Measurements from ENCODE around the gene AP1S1. TPM values are rescaled to one million over a fixed set of nuclear protein-coding genes. Genes with fewer than 3 reads are reported as not detected.

Gene AP1S1
- total and polyA plus RNA-seq, 8 donors, result 2.7 to 71.2 (median 34.7) TPM; not detected in 1

DNA sequence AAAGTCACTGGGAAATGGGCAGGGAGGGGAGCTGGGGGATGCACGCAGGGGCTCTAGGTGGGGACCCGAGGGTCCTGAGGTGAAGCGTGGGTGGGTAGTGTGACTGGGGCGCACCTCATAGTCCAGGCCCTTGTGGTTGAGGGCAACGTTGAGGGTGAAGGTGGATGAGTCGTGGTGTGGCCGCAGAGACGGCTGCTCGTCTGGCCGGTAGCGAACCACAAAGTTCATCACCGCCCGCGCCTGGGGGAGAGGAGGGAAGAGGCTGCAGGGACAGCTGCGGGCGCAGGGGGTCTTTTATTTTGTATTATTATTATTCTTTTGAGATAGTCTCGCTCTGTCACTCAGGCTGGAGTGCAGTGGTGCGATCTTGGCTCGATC is 52.4 kb downstream of the AP1S1 start:
- WGBS, 5 donors, result 81 to 91% (median 87%) methylated on average over 19 of the region's 19 CpGs
- Histone ChIP-seq H3K36me3 (peaks cover 33 to 60% (median 60%) of the 10 kb centered on the region in 4 donors), H3K27me3 (peaks cover 0 to 25% (median 14%) of the 10 kb centered on the region in 3 donors), H3K4me1 (peaks cover 6 to 7% (median 7%) of the 10 kb centered on the region in 4 donors), H3K27ac (no peak overlapping the region), H3K4me3 (no peak overlapping the region), H3K9me3 (no peaks in the 10 kb centered on the region)
- TF ChIP-seq POLR2A (IDR thresholded peaks at IDR 0.05), result no peak
- TF ChIP-seq, protein P1, sequence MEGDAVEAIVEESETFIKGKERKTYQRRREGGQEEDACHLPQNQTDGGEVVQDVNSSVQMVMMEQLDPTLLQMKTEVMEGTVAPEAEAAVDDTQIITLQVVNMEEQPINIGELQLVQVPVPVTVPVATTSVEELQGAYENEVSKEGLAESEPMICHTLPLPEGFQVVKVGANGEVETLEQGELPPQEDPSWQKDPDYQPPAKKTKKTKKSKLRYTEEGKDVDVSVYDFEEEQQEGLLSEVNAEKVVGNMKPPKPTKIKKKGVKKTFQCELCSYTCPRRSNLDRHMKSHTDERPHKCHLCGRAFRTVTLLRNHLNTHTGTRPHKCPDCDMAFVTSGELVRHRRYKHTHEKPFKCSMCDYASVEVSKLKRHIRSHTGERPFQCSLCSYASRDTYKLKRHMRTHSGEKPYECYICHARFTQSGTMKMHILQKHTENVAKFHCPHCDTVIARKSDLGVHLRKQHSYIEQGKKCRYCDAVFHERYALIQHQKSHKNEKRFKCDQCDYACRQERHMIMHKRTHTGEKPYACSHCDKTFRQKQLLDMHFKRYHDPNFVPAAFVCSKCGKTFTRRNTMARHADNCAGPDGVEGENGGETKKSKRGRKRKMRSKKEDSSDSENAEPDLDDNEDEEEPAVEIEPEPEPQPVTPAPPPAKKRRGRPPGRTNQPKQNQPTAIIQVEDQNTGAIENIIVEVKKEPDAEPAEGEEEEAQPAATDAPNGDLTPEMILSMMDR (IDR thresholded peaks at IDR 0.05), result no peak
- no peak for TF ChIP-seq EP300 (IDR thresholded peaks at IDR 0.05)
- no peak for TF ChIP-seq POLR2AphosphoS5 (IDR thresholded peaks at IDR 0.05)
- DNase-seq, result no peak
- intact Hi-C loops (cut with DNase I; ENCODE audit: low total_unique reads), result no loop called here

- H3K36me3 ChIP-seq, result peaks cover 41 to 68% (median 68%) of the 10 kb centered on the region in 4 donors
- H3K4me1 ChIP-seq, result no peaks in the 10 kb centered on the region
- H3K9me3 ChIP-seq, result no peaks in the 10 kb centered on the region
- 84 to 94% (median 93%) methylated on average over 8 to 17 of the region's 17 CpGs for WGBS, 5 donors
- TF ChIP-seq, protein P1 (IDR thresholded peaks at IDR 0.05), result no peak
- TF ChIP-seq POLR2AphosphoS5 (IDR thresholded peaks at IDR 0.05), result no peak
- no peak for TF ChIP-seq EP300 (IDR thresholded peaks at IDR 0.05)
- TF ChIP-seq POLR2A (IDR thresholded peaks at IDR 0.05), result no peak
- intact Hi-C loops (cut with DNase I; ENCODE audit: low total_unique reads), result no loop called here
- no peak overlapping the region for H3K27ac ChIP-seq
- no peak for DNase-seq
- H3K4me3 ChIP-seq, result no peak overlapping the region
- peaks cover 0 to 17% (median 6%) of the 10 kb centered on the region in 3 donors for H3K27me3 ChIP-seq
These were observed 53.2 kb downstream of the AP1S1 start for GRCh38 chr7:101207459-101207858.

- Histone ChIP-seq H3K4me1 (no peaks in the 10 kb centered on the region), H3K4me3 (no peak overlapping the region), H3K27ac (no peak overlapping the region), H3K27me3 (peaks cover 0 to 4% (median 0%) of the 10 kb centered on the region in 3 donors), H3K36me3 (peaks cover 49 to 82% (median 81%) of the 10 kb centered on the region in 4 donors), H3K9me3 (no peaks in the 10 kb centered on the region)
- no peak for DNase-seq
- intact Hi-C loops (cut with DNase I; ENCODE audit: low total_unique reads), result no loop called here
- TF ChIP-seq POLR2A (IDR thresholded peaks at IDR 0.05) (no peak), EP300 (IDR thresholded peaks at IDR 0.05) (no peak), POLR2AphosphoS5 (IDR thresholded peaks at IDR 0.05) (no peak)
- TF ChIP-seq, protein P1 (IDR thresholded peaks at IDR 0.05), result no peak
- 89 to 96% (median 92%) methylated on average over 14 of the region's 14 CpGs for WGBS, 5 donors
These were observed 54.5 kb downstream of the AP1S1 start for GRCh38 chr7:101208794-101209193.

DNA sequence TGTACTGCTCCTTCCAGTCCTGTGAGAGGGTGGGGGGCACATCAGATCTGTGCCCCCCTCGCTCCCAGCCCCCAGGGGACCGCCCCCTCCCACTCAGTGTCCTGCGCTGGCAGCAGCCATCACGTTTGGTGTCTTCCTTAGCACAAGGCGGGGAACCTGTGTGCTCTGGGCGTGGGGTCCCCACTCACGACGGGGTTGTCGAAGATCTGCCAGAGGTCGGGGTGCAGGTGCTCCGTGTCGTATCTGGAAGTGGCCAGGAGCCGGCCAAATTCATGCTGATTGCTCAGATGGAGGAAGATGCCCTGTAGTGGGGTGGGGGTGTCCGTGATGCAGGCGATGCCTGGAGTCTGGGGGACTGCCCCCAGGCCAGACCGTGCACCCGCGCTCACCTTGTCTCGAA is 55.9 kb downstream of the AP1S1 start:
- H3K4me1 ChIP-seq, result peaks cover 0 to 7% (median 0%) of the 10 kb centered on the region in 4 donors
- H3K27me3 ChIP-seq, result no peaks in the 10 kb centered on the region
- intact Hi-C loops (cut with DNase I; ENCODE audit: low total_unique reads), result no loop called here
- 90 to 94% (median 93%) methylated on average over 14 to 19 of the region's 19 CpGs for WGBS, 5 donors
- H3K9me3 ChIP-seq, result no peaks in the 10 kb centered on the region
- no peak overlapping the region for H3K4me3 ChIP-seq
- H3K36me3 ChIP-seq, result peaks cover 55 to 95% (median 94%) of the 10 kb centered on the region in 4 donors
- H3K27ac ChIP-seq, result no peak overlapping the region
- TF ChIP-seq POLR2AphosphoS5 (IDR thresholded peaks at IDR 0.05) (no peak), POLR2A (IDR thresholded peaks at IDR 0.05) (no peak), EP300 (IDR thresholded peaks at IDR 0.05) (no peak)
- TF ChIP-seq, protein P1 (IDR thresholded peaks at IDR 0.05), result no peak
- DNase-seq, result no peak

Small RNAs within 50 kb of the gene (small RNA-seq; reads per million reads assigned to genes)
- gene MIR4653, result 0 reads per million in 4 donors

Other genes starting within 250 kb of the AP1S1 start
- 100 to 1,000 TPM in 1 of 5 donors, 1 to 10 TPM in 3, under 1 TPM in 1; 0.45 to 527 (median 1.9) TPM for gene MUC3A, start 204.9 kb upstream of the AP1S1 start, total RNA-seq
- gene MUC3A, start 204.9 kb upstream of the AP1S1 start, polyA plus RNA-seq, result under 1 TPM; 0.45 to 0.76 (median 0.62) TPM
- gene MUC12, start 184.9 kb upstream of the AP1S1 start, total RNA-seq, result 10 to 100 TPM in 1 of 5 donors, under 1 TPM in 3, not detected in 1; under 0.01 to 76.8 (median 0.58) TPM
- 10 to 100 TPM in 1 of 3 donors, 1 to 10 TPM in 2; 1.4 to 13.9 (median 5.5) TPM for gene MUC12, start 184.9 kb upstream of the AP1S1 start, polyA plus RNA-seq
- under 1 TPM in 1 of 5 donors, not detected in 4; 0.73 TPM for gene MUC17, start 134.4 kb upstream of the AP1S1 start, total RNA-seq
- not detected for gene MUC17, start 134.4 kb upstream of the AP1S1 start, polyA plus RNA-seq
- 10 to 100 TPM; 13.6 to 41.1 (median 24.6) TPM for gene TRIM56, start 69.0 kb upstream of the AP1S1 start, total RNA-seq
- gene TRIM56, start 69.0 kb upstream of the AP1S1 start, polyA plus RNA-seq, result 1 to 10 TPM; 7.5 to 9.8 (median 8.3) TPM
- gene SERPINE1, start 27.4 kb upstream of the AP1S1 start, total RNA-seq, result 10 to 100 TPM in 2 of 5 donors, 1 to 10 TPM in 2, under 1 TPM in 1; 0.58 to 25.0 (median 8.4) TPM
- 10 to 100 TPM in 1 of 3 donors, 1 to 10 TPM in 2; 3.2 to 13.6 (median 4.1) TPM for gene SERPINE1, start 27.4 kb upstream of the AP1S1 start, polyA plus RNA-seq
- 1 to 10 TPM in 1 of 5 donors, under 1 TPM in 1, not detected in 3; 0.55 to 5.8 TPM for gene VGF, start 11.1 kb downstream of the AP1S1 start, total RNA-seq
- under 1 TPM in 2 of 3 donors, not detected in 1; 0.15 to 0.75 TPM for gene VGF, start 11.1 kb downstream of the AP1S1 start, polyA plus RNA-seq
- gene NAT16, start 25.8 kb downstream of the AP1S1 start, total RNA-seq, result not detected
- under 1 TPM in 1 of 3 donors, not detected in 2; 0.05 TPM for gene NAT16, start 25.8 kb downstream of the AP1S1 start, polyA plus RNA-seq
- gene MOGAT3, start 46.6 kb downstream of the AP1S1 start, total RNA-seq, result 1 to 10 TPM in 2 of 5 donors, not detected in 3; 1.7 to 2.3 TPM
- not detected for gene MOGAT3, start 46.6 kb downstream of the AP1S1 start, polyA plus RNA-seq
- 100 to 1,000 TPM in 1 of 5 donors, 10 to 100 TPM in 4; 23.1 to 260 (median 46.7) TPM for gene PLOD3, start 63.1 kb downstream of the AP1S1 start, total RNA-seq
- gene PLOD3, start 63.1 kb downstream of the AP1S1 start, polyA plus RNA-seq, result 10 to 100 TPM; 12.4 to 32.4 (median 30.1) TPM
- gene ZNHIT1, start 63.7 kb downstream of the AP1S1 start, total RNA-seq, result 100 to 1,000 TPM in 2 of 5 donors, 10 to 100 TPM in 3; 22.8 to 170 (median 61.3) TPM
- 100 to 1,000 TPM; 117 to 169 (median 165) TPM for gene ZNHIT1, start 63.7 kb downstream of the AP1S1 start, polyA plus RNA-seq
- gene CLDN15, start 83.3 kb downstream of the AP1S1 start, total RNA-seq, result 100 to 1,000 TPM in 1 of 5 donors, 10 to 100 TPM in 2, 1 to 10 TPM in 2; 1.2 to 131 (median 17.0) TPM
- 1 to 10 TPM; 4.2 to 7.6 (median 4.4) TPM for gene CLDN15, start 83.3 kb downstream of the AP1S1 start, polyA plus RNA-seq
- gene FIS1, start 90.6 kb downstream of the AP1S1 start, total RNA-seq, result 100 to 1,000 TPM in 4 of 5 donors, 10 to 100 TPM in 1; 72.4 to 245 (median 192) TPM
- gene FIS1, start 90.6 kb downstream of the AP1S1 start, polyA plus RNA-seq, result 100 to 1,000 TPM; 193 to 329 (median 284) TPM
- gene IFT22, start 167.3 kb downstream of the AP1S1 start, total RNA-seq, result 10 to 100 TPM in 4 of 5 donors, 1 to 10 TPM in 1; 4.6 to 36.4 (median 13.4) TPM
- 10 to 100 TPM; 20.5 to 31.2 (median 22.6) TPM for gene IFT22, start 167.3 kb downstream of the AP1S1 start, polyA plus RNA-seq
- gene COL26A1, start 208.4 kb downstream of the AP1S1 start, total RNA-seq, result under 1 TPM in 1 of 5 donors, not detected in 4; 0.55 TPM
- gene COL26A1, start 208.4 kb downstream of the AP1S1 start, polyA plus RNA-seq, result under 1 TPM in 2 of 3 donors, not detected in 1; 0.20 to 0.31 TPM